Activated CD8-positive, alpha-beta T cell treated with anti-CD3 and anti-CD28 coated beads for 36 hours (primary cell): ENCODE results near the gene SLC17A8. TPM values are rescaled to one million over a fixed set of nuclear protein-coding genes. Genes with fewer than 3 reads are reported as not detected.

Experiments used
- ATAC-seq: fragments of 200-7000 bp; cut with Tn5 transposase; one replicate; pipeline ENCODE4 v1.10.0; 2021; ENCODE audit warnings: mild to moderate bottlenecking, moderate library complexity
- CTCF ChIA-PET: fragments of 350-600 bp; sonication (Branson Sonifier 250); formaldehyde crosslinking; loops from one replicate; lab custom pipeline; 2021; ENCODE audit warnings: antibody characterized with exemption; lab: Charles Lee
- POLR2A ChIA-PET: fragments of 350-600 bp; sonication (Branson Sonifier 250); formaldehyde crosslinking; loops from one replicate; lab custom pipeline; 2021; ENCODE audit warnings: antibody characterized with exemption; lab: Charles Lee
- DNase-seq: peaks from one replicate; pipeline ENCODE4 v3.0.0-alpha.2; 2020
- H3K27ac Mint-ChIP-seq: one replicate; pipeline ENCODE4 v1.8.0; 2021; ENCODE audit warnings: mild to moderate bottlenecking, mixed read lengths
- H3K27me3 Mint-ChIP-seq: one replicate; pipeline ENCODE4 v1.8.0; 2021; ENCODE audit warnings: mixed read lengths
- H3K36me3 Mint-ChIP-seq: one replicate; pipeline ENCODE4 v1.8.0; 2021; ENCODE audit warnings: low read depth, mixed read lengths
- H3K4me1 Mint-ChIP-seq: one replicate; pipeline ENCODE4 v1.8.0; 2021; ENCODE audit warnings: low read depth, mixed read lengths
- H3K4me3 Mint-ChIP-seq: one replicate; pipeline ENCODE4 v1.8.0; 2021; ENCODE audit warnings: mild to moderate bottlenecking, moderate library complexity, mixed read lengths
- H3K9me3 Mint-ChIP-seq: one replicate; pipeline ENCODE4 v1.8.0; 2021; ENCODE audit warnings: mixed read lengths
- intact Hi-C: fragments of 100-400 bp; cut with micrococcal nuclease; formaldehyde crosslinking; loops from one replicate; pipeline ENCODE4 v1.10.0; 2022
- total RNA-seq, 2 experiments: library from RNA; stranded (reverse); gene quantifications; one replicate each; pipeline ENCODE4 v1.2.3, GENCODE V29; 2021
- TF ChIP-seq, protein P1 (sequence below): fragments of 200-600 bp; IDR thresholded peaks from one replicate; pipeline ENCODE4 v1.8.0; 2022; ENCODE audit warnings: antibody characterized with exemption, mild to moderate bottlenecking

The SLC17A8 gene
- total RNA-seq, 2 experiments from 2014 or later: not detected

DNA sequence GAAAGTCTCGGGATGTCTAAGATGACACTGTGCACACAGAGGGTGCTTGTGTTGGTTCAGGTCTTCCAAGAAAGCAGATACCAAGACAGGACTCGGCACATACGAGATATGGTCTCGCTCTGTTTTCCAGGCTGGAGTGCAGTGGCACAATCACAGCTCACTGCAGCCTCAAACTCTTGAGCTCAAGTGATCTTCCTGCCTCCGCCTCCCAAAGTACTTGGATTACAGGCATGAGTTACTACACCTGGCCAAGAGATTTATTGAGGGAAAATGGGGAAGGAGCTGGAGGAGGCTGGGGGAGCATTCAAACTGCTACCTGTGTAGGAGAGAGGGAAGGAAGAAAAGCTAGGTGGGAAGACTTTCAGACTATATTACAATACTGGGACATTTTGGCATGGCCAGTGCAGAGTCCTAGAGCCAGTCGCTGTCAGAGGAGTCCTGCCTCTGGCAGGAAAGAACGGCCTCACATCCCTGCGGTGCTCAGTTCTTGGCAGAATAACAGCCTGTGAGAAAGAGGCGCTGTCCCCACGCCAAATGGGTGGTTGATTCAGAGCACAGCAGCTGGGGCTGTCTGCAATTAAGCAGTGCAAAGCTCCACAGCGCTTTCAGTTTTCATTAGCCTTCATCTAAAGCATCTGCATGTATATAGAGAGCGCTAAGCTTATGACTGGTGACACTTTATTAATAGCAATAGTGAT is 18.3 kb downstream of the SLC17A8 start:
- intact Hi-C loops: no loop called here
- H3K4me1 Mint-ChIP-seq: no peaks in the 10 kb centered on the region
- TF ChIP-seq, protein P1, sequence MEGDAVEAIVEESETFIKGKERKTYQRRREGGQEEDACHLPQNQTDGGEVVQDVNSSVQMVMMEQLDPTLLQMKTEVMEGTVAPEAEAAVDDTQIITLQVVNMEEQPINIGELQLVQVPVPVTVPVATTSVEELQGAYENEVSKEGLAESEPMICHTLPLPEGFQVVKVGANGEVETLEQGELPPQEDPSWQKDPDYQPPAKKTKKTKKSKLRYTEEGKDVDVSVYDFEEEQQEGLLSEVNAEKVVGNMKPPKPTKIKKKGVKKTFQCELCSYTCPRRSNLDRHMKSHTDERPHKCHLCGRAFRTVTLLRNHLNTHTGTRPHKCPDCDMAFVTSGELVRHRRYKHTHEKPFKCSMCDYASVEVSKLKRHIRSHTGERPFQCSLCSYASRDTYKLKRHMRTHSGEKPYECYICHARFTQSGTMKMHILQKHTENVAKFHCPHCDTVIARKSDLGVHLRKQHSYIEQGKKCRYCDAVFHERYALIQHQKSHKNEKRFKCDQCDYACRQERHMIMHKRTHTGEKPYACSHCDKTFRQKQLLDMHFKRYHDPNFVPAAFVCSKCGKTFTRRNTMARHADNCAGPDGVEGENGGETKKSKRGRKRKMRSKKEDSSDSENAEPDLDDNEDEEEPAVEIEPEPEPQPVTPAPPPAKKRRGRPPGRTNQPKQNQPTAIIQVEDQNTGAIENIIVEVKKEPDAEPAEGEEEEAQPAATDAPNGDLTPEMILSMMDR: no peak
- no peak for ATAC-seq
- no peaks in the 10 kb centered on the region for H3K27me3 Mint-ChIP-seq
- no peaks in the 10 kb centered on the region for H3K36me3 Mint-ChIP-seq
- CTCF ChIA-PET: interaction anchor here (0.9 kb wide), 1 partner anchor 30 kb away, joined by 3 read pairs; no protein-coding TSS in a partner anchor
- POLR2A ChIA-PET: no interaction called here
- no peak overlapping the region for H3K4me3 Mint-ChIP-seq
- no peak for DNase-seq
- H3K9me3 Mint-ChIP-seq: no peaks in the 10 kb centered on the region
- no peak overlapping the region for H3K27ac Mint-ChIP-seq

DNA sequence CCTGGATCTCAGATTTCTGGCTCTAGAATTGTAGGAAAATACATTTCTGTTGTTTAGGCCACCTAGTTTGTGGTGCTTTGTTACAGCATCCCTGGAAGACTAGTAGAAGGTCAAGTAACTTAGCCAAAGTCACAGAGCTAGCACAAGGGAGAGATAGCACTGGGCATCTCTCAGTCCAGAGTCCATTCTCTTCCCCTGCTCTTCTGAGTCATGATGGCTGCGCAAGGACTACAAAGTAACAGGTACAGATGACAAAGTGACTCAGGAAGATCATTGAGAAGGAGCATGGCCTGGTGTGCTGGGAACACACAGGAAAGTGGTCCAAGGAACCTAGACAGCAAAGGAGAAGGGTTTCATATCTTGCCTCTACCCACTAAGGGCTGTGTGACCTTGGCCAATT is 19.3 kb downstream of the SLC17A8 start:
- intact Hi-C loops: no loop called here
- Mint-ChIP-seq H3K36me3 (no peaks in the 10 kb centered on the region), H3K27ac (no peak overlapping the region), H3K4me1 (no peaks in the 10 kb centered on the region), H3K4me3 (no peak overlapping the region), H3K27me3 (no peaks in the 10 kb centered on the region), H3K9me3 (no peaks in the 10 kb centered on the region)
- DNase-seq: no peak
- ChIA-PET CTCF (no interaction called here), POLR2A (no interaction called here)
- TF ChIP-seq, protein P1: no peak
- no peak for ATAC-seq

DNA sequence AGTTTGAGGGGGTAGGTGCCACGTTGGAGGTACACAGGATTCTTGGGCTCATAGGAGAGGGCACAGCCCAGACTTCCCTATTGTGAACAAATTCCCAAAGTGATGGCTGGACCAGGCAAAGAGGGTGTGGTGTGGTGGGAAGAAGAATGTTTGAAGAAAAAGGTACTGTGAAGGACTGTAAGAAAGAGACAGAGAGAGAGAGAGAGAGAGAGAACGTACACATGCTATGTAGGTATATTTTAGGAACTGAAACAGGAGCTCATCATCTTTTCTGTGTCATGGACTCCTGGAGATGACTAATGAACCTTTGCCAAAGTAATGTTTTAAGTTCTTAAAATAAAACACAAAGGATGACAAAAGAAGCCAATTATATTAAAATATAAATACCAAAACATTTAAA is 24.5 kb downstream of the SLC17A8 start:
- ATAC-seq (no peak), DNase-seq (no peak)
- no peaks in the 10 kb centered on the region for H3K9me3 Mint-ChIP-seq
- ChIA-PET CTCF (no interaction called here), POLR2A (interaction anchor here (1.1 kb wide), 1 partner anchor 361 kb away, joined by 3 read pairs; no protein-coding TSS in a partner anchor)
- no peak overlapping the region for H3K4me3 Mint-ChIP-seq
- TF ChIP-seq, protein P1: no peak
- no peaks in the 10 kb centered on the region for H3K36me3 Mint-ChIP-seq
- no peak overlapping the region for H3K27ac Mint-ChIP-seq
- H3K27me3 Mint-ChIP-seq: no peaks in the 10 kb centered on the region
- intact Hi-C loops: no loop called here
- no peaks in the 10 kb centered on the region for H3K4me1 Mint-ChIP-seq

DNA sequence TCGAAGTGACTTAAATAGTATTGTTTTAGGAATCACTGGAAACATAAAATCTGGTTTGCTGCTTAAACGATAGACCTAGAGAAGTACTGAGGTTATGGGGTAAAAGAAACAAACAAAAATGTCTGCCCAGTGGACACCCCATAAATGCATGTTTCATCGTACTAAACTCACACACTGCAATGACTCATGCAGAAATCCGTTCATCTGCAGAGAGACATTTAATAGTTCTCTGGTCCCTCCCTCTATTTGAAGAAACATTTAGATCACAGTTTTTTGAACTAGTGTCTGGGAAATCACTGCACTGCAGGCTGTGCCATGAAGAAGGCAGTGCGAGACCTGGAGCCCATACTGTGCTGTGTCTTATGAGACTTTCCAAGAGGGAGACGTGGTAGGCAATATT is 25.5 kb downstream of the SLC17A8 start:
- Mint-ChIP-seq H3K4me1 (no peaks in the 10 kb centered on the region), H3K36me3 (no peaks in the 10 kb centered on the region), H3K27me3 (peaks cover 3% of the 10 kb centered on the region), H3K27ac (no peak overlapping the region), H3K9me3 (no peaks in the 10 kb centered on the region), H3K4me3 (no peak overlapping the region)
- POLR2A ChIA-PET: no interaction called here
- intact Hi-C loops: no loop called here
- no peak for DNase-seq
- CTCF ChIA-PET: no interaction called here
- no peak for ATAC-seq
- TF ChIP-seq, protein P1: no peak
